GM18861 (cell line): ENCODE results near the gene FIZ1.

Source experiments
- ATAC-seq: cut with Tn5 transposase; IDR thresholded peaks from one replicate; pipeline ENCODE4 v1.9.1; 2021; ENCODE audit not compliant: unreplicated experiment

FIZ1 gene

DNA sequence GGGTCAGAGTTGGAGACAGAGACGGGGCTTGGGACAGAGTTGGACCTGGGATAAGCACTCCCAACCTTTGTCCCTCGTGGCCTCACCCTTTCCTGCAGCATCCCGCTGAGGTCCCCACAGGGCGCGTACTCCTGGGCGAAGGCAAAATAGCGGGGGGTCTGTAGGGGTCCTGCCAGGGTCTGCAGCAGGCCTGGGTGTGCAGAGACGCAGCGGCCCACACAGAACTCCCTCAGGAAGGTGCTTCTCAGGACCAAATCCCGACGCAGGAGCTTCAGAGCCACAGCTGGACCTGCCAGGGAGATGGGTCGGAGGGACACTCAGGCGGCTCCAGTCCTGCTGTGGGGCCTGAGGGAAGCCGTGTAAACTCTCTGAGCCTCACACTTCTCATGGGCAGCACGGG lies 55.3 kb downstream of the FIZ1 start:
- ATAC-seq = no peak

DNA sequence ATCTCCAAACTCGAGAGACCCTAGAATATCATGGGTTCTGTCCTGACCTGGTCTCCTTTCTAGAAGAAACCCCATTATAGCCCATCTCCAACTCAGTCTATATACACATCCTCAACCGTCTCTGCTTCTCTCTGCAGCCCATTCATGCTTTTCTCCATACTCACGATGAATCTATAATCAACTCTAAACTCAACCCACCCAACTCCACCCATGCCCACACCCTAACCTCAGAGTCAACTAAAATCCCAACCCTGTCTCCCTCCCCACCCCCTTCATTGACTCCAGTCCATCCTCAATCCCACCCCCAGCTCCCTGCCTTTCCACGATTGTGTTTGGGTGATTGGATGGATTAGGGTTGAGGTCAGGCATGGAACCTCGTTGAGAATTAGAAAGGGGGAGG lies 55.8 kb downstream of the FIZ1 start:
- no peak for ATAC-seq

DNA sequence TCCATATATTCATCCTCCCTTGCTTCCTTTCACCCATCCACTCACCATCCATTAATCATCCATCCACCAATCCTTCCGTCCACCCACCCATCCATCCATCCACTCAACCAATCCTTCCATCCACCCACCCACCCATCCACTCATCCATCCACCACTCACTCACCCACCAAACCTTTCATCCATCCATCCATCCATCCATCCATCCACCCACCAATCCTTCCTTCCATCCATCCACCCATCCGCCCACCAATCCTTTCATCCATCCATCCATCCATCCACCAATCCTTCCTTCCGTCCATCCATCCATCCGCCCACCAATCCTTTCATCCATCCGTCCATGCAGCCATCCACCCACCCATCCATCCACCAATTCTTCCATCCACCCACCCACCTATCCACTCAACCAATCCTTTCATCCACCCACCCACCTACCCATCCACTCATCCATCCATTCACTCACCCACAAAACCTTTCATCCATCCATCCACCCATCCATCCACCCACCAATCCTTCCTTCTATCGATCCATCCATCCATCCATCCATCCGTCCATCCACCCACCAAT lies 56.9 kb downstream of the FIZ1 start:
- no peak for ATAC-seq
